Stimulated activated CD8-positive, alpha-beta memory T cell treated with anti-CD3 and anti-CD28 coated beads, Interleukin-4, amount 100 ng/mL, for 24 hours (primary cell): ENCODE data around the gene SPRR2F.
"Not testable (repeated sequence)": the region's sequence is repeated elsewhere in the genome, so short reads cannot be mapped to it uniquely, and the experiment has no call there.

Experiments used
- DNase-seq: peaks from one replicate; pipeline ENCODE4 v3.0.0-alpha.2; 2020; ENCODE audit warnings: low read depth

Gene SPRR2F

GRCh38 chr1:153113416-153113815, at the start of gene SPRR2F:
TSS of gene SPRR2F (minus strand) at chr1:153113516. CDS start at chr1:153112733, 783 bp downstream.
- DNase-seq, result no peak

DNA sequence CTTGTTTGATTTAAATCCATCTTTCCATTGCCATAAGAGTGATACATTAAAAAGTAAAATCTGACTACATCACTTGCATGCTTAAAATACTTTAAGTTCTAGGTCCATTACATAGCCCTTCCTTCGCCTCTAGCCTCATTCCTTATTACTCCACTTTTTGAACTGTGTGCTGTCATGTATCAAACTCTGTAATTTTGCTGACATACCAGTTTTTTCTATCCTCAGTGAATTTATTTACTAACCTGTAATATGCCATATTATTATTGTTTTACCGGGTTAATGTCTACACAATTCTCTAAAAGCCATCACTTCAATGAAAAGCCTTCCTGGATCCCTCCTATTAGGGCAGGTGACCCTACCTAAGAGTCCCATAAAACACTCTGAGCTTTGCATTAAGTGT, 42.2 kb upstream of the SPRR2F start:
- DNase-seq, result no peak

- DNase-seq, result no peak
Measured at GRCh38 chr1:153152481-153152880, 39.2 kb upstream of the SPRR2F start.

GRCh38 chr1:153150846-153151245, 37.5 kb upstream of the SPRR2F start, which contains the start of gene SPRR2G:
TSS of gene SPRR2G (minus strand) at chr1:153150890. CDS start at chr1:153150110, 780 bp downstream.
- DNase-seq, result no peak

GRCh38 chr1:153141377-153141776, 28.1 kb upstream of the SPRR2F start:
- no peak for DNase-seq

GRCh38 chr1:153140484-153140883, 27.2 kb upstream of the SPRR2F start:
- no peak for DNase-seq

DNA sequence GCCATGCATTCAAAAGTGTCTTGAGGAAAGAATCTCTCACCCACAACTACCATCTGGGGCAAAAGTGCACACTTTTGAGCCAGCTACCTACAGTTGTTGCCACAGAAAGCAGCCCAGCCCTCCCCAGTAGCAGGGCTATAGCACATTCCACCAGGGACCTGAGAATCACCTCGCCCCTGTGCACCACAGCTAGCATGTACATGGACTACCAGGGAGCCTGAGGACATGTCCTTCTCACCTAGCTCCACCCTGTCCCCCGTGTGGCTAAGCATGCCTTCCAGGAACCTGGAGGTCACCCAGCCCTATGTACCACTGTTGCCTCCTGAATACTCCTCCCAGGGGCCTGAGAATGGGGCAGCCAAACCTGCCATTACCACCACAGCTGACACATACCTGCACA, 20.4 kb upstream of the SPRR2F start:
- DNase-seq, result no peak

- no peak for DNase-seq
Measured at GRCh38 chr1:153133267-153133666, 20.0 kb upstream of the SPRR2F start.

- DNase-seq, result not testable (repeated sequence)
Measured at GRCh38 chr1:153128688-153129087, 15.4 kb upstream of the SPRR2F start.

GRCh38 chr1:153127296-153127695, 14.0 kb upstream of the SPRR2F start:
- DNase-seq, result no peak

GRCh38 chr1:153125536-153125935, 12.2 kb upstream of the SPRR2F start:
- DNase-seq, result no peak

DNA sequence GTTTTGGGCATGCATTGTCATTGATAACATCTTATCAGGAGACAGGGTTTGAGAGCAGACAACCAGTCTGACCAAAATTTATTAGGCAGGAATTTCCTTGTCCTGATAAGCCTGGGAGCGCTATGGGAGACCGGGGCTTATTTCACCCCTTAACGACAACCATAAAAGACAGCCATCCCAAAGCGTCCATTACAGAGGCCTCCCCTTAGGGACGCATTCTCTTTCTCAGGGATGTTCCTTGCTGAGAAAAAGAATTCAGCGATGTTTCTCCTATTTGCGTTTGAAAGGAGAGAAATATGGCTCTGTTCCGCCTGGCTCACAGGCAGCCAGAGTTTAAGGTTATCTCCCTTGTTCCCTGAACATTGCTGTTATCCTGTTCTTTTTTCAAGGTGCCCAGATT, 10.5 kb upstream of the SPRR2F start:
- DNase-seq, result not testable (repeated sequence)

DNA sequence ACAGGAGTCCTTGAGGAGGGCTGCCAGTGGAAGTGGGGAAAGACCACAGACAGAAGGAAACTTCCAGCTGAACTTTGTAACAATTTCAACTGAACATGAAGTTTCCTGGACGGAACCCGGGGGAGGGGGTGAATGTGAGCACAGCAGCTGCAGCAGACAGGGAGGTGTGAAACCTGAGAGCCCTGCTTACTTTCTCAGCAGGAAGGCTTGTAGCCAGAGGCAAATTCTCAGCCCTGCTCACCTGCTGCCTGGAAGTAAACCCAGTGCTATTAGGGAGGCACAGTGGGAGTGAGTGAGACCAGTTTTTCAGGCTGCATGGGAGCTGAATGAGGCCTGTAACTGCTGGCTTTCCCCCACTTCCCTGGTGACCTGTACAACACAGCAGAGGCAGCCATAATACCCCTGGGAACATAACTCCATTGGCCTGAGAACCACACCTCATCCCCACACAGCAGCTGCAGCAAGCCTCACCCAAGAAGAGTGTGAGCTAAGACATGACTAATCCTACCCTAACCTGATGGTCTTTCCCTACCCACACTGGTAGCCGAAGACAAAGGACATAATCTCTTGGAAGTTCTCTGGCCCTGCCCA, 9.6 kb upstream of the SPRR2F start:
- no peak for DNase-seq

GRCh38 chr1:153120945-153121344, 7.6 kb upstream of the SPRR2F start:
- DNase-seq, result no peak

- DNase-seq, result no peak
Measured at GRCh38 chr1:153119491-153119971, 6.2 kb upstream of the SPRR2F start.

GRCh38 chr1:153115264-153115663, 1.9 kb upstream of the SPRR2F start:
- DNase-seq, result not testable (repeated sequence)

GRCh38 chr1:153112454-153112853, 862 bp downstream of the SPRR2F start:
- DNase-seq, result not testable (repeated sequence)

DNA sequence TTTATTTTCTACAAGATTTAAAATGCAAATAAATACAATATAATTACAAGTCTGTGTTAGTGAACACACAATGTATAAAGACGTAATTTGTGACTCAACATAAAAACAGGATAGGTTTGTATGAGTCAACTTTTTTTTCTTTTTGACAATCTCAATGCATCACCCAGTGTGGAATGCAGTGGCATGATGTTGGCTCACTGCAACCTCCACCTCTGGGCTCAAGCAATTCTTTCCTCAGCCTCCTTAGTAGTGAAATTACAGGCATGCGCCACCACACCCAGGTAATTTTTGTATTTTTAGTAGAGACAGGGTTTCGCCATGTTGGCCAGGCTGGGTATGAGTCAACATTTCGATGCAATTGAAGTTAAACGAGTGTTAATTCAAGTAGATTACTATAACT, 13.1 kb downstream of the SPRR2F start:
- DNase-seq, result no peak

- DNase-seq, result no peak
Measured at GRCh38 chr1:153099461-153100045, 13.8 kb downstream of the SPRR2F start.

GRCh38 chr1:153095764-153096163, 17.6 kb downstream of the SPRR2F start:
- DNase-seq, result no peak

DNA sequence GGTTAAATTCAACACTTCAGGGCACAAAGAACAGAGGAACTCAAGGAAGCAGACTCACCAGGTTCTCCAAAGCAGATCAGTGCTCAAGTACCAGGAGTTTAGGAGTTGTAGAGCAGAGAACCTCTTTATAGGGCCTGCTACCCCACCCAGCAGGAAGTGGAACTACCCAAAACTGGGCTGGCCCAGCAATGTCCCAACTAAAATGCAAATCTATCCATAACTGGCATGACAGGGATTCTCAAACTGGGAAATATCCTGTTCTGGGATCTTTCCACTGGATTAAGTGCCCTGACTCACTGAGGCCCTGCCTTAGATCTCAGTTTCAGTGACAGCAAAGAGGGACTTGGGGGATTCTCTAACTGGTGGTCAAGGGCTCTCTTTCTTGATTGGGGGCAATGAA, 18.9 kb downstream of the SPRR2F start, which contains the start of gene SPRR2E:
TSS of gene SPRR2E (minus strand) at position 101 of the 400 bp plus-strand sequence. CDS start 775 bp downstream, outside the sequence.
- no peak for DNase-seq

DNA sequence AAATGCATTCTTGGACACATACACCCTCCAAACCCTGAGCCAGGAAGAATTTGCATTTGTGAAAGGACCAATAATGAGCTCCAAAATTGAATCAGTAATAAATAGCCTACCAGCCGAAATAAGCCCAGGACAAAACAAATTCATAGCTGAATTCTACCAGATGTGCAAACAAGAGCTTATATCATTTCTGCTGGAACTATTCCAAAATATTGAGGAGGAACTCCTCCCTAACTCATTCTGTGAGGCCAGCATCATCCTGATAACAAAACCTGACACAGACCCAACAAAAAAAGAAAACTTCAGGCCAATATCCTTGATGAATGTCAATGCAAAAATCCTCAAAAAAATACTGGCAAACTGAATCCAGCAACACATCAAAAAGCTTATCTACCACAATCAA, 25.7 kb downstream of the SPRR2F start:
- no peak for DNase-seq

- no peak for DNase-seq
Measured at GRCh38 chr1:153081736-153082135, 31.6 kb downstream of the SPRR2F start.
